Airway epithelial cell (primary cell): ENCODE results near the gene MRPL11. TPM values are rescaled to one million over a fixed set of nuclear protein-coding genes. Genes with fewer than 3 reads are reported as not detected.

ENCODE experiments used
- total RNA-seq: library from RNA; depleted of rRNA; stranded (reverse); fragments of >200 nt; gene quantifications from 2 replicates; pipeline ENCODE4 v1.2.3, GENCODE V29; 2015

Gene MRPL11
- total RNA-seq = 64.4 and 64.7 TPM in 2 replicates

DNA sequence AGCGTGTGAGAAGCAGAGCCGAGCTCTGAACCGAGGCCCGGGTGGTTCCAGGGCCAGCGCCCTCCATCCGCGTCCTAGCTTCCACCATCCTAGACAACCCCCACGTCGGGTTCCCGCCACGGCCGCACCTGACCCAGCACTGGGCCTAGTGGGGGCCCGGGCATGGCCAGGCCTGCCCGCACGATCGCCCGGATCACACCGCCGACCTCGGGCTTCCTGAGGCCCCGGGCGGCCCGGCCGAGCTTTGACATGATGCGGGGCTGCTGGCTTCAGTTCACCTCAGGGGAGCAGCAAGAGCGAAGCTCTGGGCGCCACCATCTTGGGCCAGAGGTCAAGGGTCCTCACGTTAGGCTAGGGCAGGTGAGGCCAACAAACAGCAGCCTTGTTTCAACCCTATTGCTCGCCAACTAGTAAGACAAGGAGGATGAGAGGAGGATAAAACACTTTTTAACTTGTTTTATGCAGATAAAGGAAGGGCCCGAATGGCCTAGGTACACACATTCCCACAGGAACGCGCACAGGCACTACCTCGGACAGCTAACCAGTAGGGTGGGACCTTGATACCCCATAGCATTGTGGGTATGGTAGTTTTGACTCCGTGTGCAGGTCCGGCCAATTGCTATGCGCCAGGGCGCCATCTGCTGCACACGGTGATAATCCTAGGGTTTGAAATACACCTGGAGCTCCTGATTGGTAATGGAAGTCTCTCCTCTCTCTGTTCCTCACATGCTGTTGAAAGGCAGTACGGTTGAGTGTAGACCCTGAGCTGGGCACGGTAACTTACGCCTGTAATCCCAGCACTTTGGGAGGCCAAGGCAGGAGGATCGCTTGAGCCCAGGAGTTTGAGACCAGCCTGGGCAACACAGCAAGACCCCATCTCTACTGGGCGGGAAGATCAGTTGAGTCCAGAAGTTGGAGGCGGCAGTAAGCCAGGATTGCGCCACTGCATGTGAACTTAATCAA is at the start of gene MRPL11:
TSS of gene MRPL11 (minus strand) at position 345 of the 963 bp plus-strand sequence. CDS start at position 251, 94 bp downstream.

DNA sequence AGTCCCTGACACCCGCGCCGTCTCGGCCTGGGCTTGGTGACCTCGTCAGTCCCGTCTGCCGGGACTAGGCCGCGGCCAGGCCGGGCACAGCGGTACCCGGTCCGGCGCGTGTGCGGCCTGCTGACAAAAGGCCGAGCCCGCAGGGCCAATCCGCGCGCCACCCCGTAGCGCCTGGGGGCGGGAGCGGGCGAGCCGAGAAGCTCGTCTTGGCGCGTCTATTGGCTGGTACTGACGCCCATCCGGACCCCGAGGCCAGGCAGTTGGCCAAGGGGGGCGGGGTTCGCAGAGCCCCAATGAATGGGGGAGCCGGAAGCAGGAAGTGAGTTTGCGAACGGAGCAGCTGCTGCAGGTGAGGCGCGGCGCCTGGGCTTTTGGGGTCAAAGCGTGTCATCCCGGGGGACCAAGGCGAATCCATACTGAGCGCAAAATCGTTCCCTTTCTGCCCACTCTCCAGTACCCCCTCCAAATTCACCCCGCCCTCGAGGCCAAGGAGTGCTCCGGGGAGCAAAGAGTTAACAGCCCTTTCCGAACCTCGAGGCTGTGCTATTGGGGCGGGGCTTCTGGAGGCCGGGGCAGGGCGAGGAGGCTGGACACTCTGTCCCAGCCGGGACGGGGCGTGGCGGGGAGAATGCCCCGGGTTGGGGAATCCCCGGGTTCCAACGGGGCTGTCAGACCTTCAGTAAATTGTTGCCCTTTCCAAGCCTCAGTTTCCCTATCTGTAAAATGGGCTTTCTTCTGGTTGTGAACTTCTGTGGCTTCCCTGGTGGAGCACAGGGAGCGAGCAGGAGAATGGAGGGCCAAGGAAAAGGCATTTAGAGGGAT is 41.7 kb upstream of the MRPL11 start, which contains the start of gene DPP3:
TSS of gene DPP3 (plus strand) at position 318 of the 822 bp plus-strand sequence. CDS start 1,767 bp downstream, outside the sequence.

DNA sequence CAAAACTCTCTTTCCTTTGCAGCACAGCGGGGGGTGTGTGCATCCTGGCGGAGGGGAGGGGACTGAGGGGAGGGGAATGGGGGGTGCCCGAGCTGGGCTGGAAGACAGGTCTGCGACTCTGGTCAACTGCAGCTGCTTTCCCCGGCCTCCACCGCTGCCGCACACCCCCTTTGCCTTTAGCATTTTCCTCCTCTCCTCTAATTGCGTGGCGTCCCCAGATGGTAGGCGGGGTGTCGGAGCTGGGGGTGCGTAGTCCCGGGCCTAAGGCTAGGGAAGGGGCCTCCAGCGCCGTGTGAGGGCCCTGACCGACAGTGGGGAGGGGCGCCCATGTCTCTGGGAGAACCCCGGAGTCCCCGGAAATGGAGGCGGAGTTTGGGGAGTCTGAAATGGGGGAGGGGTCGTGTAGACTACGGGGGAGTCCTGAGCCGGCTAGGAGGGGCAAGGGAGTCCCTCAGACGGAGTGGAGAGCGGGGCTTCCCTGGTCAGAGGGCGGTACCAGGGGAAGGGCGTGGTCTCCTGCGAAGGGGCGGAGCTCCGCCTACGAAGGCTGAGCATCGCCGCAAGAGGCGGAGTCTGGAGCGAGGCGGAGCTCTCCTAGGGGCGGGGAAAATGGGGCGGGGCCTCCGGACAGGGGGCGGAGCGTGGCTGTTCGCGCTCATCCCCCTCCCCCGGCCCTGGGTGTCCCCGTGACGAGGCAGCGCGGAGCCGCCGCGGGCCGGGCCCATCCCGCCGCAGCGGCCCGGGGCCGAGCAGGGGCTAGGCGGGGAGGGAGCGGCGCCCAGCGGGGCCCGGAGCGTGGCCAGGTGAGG is 27.8 kb upstream of the MRPL11 start, which contains the start of gene PELI3:
TSS of gene PELI3 (plus strand) at position 681 of the 809 bp plus-strand sequence. CDS start 1,224 bp downstream, outside the sequence.

DNA sequence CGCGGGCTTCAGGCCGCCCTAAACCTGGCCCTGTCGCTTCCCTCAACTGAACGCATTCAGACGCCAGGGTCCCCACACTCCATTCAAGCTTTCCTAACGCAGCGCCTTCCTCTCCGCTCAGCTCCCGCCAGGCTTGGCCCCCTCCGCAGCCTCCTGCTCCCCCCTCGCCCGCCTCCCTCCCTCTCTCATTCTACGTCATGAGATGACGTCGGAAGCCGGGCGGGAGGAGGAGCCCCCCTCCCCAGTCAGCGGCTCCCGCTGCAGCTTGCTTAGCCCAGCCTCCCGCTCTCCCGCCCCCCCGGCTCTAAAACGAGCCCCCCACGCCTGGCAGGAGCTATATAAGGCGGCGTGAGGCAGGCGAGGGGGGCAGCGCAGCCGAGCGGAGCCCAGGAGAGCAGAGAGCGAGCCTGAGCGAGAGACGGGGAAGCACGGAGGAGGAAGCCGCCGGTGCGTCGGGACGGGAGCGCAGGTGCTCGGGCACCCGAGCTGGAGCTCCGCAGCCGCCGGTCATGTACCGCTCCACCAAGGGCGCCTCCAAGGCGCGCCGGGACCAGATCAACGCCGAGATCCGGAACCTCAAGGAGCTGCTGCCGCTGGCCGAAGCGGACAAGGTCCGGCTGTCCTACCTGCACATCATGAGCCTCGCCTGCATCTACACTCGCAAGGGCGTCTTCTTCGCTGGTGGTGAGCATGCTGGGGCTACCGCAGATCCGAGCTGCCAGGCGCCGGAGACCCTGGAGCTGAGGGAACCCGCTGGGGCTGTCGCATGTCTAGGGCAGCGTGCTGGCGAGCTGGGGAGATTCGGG is 17.8 kb downstream of the MRPL11 start, which contains the start of gene NPAS4:
TSS of gene NPAS4 (plus strand) at position 365 of the 806 bp plus-strand sequence. CDS start at position 510, 145 bp downstream.

Other genes with a start within 250 kb of the MRPL11 start
- gene KLC2, start 181.1 kb downstream of the MRPL11 start, total RNA-seq = 21.7 and 30.5 TPM in 2 replicates
- 167 and 188 TPM in 2 replicates for gene RAB1B, start 170.2 kb downstream of the MRPL11 start, total RNA-seq
- not detected in 2 replicates for gene CNIH2, start 160.7 kb downstream of the MRPL11 start, total RNA-seq
- gene YIF1A, start 149.7 kb downstream of the MRPL11 start, total RNA-seq = 132 and 140 TPM in 2 replicates
- gene TMEM151A, start 147.0 kb downstream of the MRPL11 start, total RNA-seq = 0.14 TPM in 1 of 2 replicates, not detected in the other
- 1.6 and 2.0 TPM in 2 replicates for gene CD248, start 121.8 kb downstream of the MRPL11 start, total RNA-seq
- 58.2 and 67.9 TPM in 2 replicates for gene RIN1, start 102.4 kb downstream of the MRPL11 start, total RNA-seq
- gene BRMS1, start 93.7 kb downstream of the MRPL11 start, total RNA-seq = 75.5 and 85.1 TPM in 2 replicates
- 31.2 and 33.5 TPM in 2 replicates for gene B4GAT1, start 91.2 kb downstream of the MRPL11 start, total RNA-seq
- gene SLC29A2, start 67.1 kb downstream of the MRPL11 start, total RNA-seq = 5.9 and 8.7 TPM in 2 replicates
- not detected in 2 replicates for gene NPAS4, start 17.8 kb downstream of the MRPL11 start, total RNA-seq
- 8.1 and 8.3 TPM in 2 replicates for gene PELI3, start 28.1 kb upstream of the MRPL11 start, total RNA-seq
- gene DPP3, start 41.6 kb upstream of the MRPL11 start, total RNA-seq = 81.5 and 97.4 TPM in 2 replicates
- 20.9 and 23.9 TPM in 2 replicates for gene BBS1, start 71.8 kb upstream of the MRPL11 start, total RNA-seq
- gene ZDHHC24, start 107.2 kb upstream of the MRPL11 start, total RNA-seq = 23.7 and 24.4 TPM in 2 replicates
- 0.14 TPM in 1 of 2 replicates, not detected in the other for gene ACTN3, start 108.1 kb upstream of the MRPL11 start, total RNA-seq
- 3.2 and 4.6 TPM in 2 replicates for gene CTSF, start 129.8 kb upstream of the MRPL11 start, total RNA-seq
- gene CCDC87, start 154.2 kb upstream of the MRPL11 start, total RNA-seq = 0.14 and 0.23 TPM in 2 replicates
- 14.5 and 22.4 TPM in 2 replicates for gene CCS, start 154.3 kb upstream of the MRPL11 start, total RNA-seq
- 33.9 and 46.5 TPM in 2 replicates for gene RBM14, start 177.8 kb upstream of the MRPL11 start, total RNA-seq
- gene RBM4, start 199.9 kb upstream of the MRPL11 start, total RNA-seq = 87.2 and 102 TPM in 2 replicates
- 13.2 and 13.3 TPM in 2 replicates for gene RBM4B, start 239.0 kb upstream of the MRPL11 start, total RNA-seq